HG03025 (cell line): ENCODE data around the gene AMFR.

Source experiments
- ATAC-seq: cut with Tn5 transposase; IDR thresholded peaks from one replicate; pipeline ENCODE4 v1.9.1; 2021; ENCODE audit warnings: mild to moderate bottlenecking, moderate library complexity; ENCODE audit not compliant: unreplicated experiment, low FRiP score

The AMFR gene

DNA sequence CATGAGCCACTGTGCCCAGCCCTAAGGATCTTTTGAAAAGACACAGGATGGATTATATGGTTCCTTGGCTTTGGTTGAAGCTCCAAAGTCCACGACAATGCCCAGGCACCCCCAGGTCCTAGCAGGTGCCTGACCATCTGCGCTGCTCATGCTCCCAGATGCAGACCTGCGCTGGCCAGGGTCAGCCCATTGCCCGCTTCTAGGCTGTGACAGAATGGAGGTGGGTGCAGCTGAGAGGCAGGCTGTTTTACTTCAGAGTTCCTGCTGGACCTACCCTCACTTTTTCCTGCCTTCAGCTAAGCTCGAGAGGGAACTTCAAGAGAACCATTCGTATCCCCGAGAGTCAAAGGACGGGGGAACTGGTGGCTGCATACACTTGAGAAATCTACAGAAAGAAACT lies 60.5 kb downstream of the AMFR start:
- ATAC-seq, result no peak

DNA sequence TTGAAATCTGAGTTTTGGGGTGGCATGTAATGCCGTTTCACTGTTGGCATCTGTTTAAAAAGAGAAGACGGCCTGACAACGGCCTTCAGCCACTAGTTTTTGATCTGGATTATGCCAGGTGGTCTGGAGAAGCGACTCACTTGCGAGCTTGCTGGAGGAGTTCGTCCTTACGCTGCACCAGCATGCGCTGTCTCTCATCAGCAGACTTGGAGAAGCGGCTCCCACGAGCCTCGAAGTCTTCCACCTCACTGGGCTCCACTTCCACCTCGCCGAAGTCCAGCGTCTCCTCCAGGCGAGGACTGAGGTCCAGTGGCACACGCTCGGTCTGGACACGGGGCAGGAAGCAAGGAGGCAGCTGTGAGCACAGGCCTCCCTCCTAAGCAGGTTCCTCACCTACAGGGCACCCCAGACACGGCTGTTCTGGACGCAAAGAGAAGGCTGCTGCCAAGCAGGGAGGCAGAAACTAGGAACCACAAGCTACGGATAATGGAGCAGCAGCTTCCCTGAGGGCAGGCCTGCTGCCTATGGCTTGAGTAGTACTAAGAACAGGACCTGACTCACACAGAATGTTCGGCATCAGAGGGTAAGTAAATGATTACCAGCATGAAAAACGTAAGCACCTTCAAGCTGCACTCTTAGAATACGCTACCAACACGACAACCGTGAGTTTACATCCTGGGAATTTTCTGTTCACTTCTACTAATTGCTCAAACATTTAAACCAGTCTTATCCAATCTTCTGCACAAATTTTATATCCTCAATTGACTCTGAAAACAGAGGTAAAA lies 61.4 kb downstream of the AMFR start:
- ATAC-seq, result no peak

DNA sequence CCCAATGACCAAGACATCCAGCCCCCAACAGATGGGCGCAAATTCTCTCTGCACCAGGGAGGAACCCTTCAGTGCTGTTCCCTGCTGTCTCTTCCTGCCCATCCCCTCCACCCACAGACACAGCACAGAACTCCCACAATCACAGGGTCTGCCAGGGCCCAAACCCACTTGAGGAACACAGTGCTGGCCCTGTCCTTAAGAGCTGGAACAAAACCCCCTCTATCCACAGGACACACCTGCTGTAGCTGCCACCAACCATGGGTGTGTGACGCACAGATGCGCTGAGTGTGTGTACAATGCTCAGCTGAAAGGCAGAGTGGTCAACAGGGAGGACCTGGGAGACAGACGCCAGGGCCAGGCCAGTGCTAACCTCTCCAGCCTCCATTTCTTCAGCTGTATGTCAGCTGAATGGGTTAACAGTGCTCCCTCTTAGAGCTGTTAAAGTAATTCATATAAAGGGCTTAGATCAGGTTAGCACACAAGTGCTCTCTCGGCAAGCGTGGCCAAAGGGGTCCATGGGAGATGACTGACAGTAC lies 62.1 kb downstream of the AMFR start:
- no peak for ATAC-seq

DNA sequence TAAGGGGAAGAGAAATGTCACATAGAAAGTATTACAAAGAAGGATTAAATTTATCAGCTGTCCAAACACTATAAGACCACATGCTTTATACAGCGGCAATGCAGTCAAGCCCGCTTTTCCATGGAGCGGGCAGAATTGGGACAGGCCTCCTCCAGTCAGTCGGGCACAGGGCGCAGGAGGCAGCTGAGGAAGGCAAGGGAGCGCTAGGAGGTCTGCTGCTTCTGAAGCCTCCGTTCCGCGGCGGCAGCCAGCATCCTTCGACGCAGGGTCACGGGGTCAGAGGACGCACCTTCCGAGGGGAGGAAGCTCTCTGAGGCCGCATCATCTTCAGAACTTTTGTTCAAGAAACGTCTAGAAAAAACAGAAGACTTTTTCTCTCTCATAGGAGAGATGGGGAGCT lies 62.6 kb downstream of the AMFR start:
- ATAC-seq, result no peak

DNA sequence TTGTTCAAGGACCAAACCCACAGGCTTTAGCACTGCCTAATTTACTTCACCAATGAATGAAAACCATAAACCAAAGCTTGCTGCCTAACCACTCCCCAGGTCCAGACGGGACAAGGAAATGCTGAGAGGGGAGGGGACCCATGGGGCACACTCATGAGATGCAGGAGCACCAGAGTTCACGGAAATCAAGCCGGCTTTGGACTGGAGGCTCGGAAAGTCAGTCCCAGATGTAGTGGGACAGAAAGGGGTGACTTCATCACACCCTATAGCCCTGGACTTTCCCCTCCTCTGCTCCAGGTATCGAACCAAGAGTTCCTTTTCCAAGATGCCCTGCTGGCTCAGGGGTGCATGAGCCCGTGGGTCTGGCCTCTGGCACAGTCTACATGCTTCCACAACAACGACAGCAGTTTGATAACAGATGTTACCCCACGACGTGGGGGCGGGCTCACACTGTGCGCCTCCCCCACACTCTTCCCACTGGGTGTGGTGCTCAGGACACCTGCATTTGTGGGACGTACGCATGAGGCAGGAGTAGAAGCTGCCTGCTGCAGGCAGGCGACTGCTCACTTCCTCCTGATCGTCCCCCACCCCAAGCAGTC lies 63.2 kb downstream of the AMFR start:
- no peak for ATAC-seq

DNA sequence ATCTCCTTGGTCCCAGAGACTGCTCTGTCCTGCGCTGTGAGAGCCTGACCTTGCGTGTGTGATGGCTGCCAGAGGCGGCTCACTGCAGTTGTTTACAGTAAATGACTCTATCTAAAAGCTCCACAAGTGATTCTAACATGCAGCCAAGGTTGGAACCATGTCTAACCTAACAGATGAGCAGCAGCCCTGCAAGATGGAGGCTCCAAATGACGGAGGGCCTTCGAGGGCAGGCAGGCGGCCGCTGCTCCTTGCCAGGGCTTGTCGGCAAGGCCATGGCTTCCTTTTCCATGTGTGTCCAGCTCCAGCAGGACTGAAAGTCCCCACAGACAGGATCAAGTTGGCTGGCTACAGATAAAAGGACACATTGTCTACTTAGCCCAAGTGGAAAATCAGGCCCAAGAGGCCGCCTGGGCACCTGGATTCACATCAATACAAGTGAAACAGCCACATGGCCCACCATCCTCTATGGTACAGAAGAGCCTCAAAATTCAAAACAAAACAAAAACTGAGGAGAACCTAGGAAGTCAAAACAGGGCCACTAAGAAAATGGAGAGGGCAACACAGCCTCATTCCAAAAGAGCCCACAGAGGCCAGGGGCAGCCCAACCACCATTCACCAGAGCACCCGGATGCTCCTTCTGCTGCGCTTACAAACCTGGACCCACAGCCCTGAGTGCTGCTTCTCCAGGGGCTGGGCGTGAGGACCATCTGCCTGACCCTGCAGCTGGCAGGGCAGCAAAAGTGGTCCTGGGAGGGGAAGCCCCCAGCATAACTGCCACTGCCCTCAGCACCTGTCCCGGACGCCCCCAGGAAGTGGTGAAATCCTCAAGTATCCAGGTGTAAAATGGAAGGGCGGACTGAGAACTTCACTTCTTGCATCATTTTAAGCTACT lies 65.0 kb downstream of the AMFR start:
- no peak for ATAC-seq

DNA sequence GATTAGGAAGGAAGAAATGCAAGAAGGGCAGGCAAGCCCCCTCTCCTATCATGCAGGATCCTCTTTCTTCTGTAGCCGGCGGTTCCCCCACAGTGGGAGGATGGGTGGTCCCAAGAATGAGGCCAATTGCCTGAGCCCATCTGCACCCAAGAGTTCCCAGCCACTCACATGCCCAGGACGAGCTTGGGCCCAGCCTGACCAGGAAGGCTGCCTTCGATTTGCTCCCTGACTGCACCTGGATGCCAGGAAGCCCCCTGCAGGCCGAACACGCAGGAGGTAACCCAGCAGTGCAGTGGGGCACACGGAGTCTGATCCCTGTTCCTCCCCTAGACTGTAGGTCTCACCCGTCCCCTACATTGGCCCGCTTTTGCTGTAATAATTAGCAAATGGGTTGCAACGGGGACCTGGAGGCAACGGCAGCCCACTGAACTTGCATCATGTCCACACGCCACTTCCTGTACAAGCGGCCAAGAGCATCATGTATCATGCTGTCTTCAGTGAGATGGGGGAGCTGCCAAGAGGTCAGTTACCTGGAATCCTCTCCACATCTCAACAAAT lies 67.5 kb downstream of the AMFR start:
- no peak for ATAC-seq

DNA sequence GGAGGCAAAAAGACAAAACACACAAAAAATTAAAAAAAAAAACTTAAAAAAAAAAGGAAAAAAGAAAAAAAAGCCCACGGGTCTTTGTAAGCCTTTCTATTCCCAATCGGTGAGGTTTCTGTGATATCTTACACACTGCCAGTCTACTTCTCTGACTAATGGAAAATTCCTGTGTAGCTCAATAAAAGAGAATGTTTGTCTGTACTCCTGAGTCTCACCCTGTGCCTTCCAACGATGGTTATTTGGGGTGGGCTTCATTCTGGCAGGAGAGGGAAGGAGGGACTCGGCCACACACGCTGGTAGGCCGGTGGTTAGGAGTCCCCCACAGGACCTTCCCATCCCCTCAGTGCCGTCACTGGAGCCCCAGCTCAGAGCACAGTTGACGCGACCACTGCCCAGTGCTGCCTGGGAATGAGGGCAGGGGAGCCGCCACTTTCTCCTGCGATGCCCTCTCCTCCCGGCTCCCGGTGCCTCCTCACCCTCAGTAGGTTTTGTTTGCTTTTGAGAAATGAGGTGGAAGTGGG lies 68.0 kb downstream of the AMFR start:
- peak; percentile 23 for ATAC-seq

DNA sequence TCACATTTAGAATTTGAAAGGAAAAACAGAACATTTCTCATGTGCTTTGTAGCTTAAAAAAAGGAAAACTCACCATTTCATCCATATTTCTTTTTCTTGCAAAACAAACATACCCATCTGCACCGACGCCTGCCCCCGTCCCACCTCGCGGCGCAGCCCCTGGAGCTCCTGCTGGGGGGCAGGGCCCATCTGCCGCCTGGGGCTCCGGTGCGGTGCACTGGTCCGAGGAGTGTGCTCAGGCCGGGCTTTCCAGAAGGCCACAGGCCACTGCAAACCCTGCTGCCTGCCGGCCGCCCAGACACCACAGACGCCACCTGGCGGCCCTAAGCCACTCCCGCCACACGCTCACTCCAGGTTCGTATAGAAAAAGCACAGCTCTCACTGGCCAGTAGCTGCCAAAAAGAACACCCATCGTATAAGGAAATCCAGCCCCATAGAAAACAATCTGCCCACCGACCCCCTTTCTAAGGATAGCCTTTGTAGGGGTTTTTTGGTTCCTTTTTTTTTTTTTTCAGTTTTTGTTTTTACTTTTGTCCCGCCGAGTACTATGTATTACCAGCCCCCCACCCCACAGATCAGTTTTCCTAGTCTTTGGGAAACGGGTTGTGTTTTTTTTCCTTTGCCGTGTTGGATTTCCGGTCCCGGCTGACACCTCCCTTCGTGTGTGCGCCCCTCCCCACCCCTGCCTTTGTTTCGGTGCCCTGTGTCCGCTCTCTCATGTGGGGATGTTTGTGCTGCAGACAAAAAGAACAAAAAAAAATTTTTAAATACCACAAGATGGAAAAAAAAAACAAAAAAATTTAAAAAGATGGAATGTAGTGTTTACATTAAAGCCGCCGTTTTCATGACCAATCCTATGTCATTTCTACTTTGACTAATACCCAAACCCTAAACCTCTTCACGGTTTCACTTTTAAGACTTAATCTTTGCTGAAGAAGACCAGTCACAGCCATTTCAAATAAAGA lies 68.8 kb downstream of the AMFR start:
- peak; percentile 71 for ATAC-seq

DNA sequence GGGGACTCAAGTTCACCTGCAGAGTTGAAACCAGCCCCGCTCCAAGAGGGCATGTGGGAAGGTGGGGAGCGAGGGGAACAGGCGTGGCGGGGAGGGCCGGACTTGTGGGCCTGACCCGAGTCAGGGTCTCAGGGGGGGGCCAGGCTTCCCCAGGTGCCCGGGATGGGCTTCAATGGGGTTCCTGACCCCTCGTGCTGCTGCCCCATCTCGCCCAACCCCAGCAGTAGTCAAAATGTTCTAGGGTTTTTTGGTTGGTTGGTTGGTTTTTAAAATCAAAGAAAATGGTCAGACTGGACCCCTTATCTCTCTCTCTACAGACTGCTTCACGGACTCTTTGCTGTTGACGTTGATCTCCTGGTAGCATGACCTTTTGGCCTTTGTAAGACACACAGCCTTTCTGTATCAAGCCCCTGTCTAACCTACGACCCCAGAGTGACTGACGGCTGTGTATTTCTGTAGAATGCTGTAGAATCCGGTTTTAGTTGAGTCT lies 69.5 kb downstream of the AMFR start:
- ATAC-seq, result no peak

DNA sequence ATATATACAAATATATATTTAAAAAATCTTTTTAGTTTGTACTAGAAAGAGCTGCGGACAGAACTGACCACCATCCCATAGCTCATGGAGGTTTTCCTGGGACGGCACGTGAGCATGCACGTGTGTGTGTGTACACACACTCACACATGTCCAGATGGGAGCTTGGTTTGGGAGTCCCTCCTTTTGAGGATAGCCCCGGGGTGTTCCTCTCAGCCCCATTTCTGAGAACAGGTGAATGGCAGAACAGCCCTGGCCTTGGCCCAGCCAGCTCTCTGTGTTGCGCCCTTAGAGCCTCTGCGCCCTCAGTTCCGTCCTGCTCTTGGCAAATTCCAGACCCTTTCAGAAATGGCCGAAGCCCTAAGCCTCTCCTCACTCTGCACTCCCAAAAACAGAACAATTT lies 70.1 kb downstream of the AMFR start:
- no peak for ATAC-seq

DNA sequence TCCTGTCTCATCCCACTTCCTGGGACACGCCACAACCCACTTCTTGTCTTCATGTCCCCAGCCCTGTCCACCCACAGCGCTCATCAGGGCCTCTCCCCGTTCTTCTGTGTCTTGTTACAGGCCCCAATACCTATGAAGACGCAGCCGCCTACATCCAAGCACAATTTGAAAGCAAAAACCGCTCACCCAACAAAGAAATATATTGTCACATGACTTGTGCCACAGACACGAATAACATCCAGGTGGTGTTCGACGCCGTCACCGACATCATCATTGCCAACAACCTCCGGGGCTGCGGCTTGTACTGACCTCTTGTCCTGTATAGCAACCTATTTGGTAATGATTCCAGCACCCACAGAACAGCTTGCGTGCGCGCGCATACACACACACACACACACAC lies 70.6 kb downstream of the AMFR start:
- ATAC-seq, result no peak

DNA sequence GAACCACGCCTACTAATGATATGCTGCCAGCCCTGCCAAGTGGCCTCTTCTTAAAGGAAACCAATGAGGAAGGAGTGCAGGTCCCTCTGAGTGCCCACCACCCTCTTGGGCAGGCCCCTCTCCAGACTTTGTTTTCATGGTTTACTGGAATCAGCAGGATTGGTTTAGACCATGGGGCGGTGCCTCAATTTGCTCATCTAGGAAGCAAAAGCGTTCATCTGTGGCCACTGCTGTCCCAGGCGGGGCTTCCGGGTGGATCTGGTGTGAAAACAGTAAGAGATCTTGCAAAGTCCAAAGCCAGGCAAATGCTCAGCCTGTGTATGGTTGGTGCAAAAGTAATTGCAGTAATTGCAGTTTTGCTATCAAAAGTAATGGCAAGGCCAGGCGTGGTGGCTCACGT lies 71.3 kb downstream of the AMFR start:
- no peak for ATAC-seq

DNA sequence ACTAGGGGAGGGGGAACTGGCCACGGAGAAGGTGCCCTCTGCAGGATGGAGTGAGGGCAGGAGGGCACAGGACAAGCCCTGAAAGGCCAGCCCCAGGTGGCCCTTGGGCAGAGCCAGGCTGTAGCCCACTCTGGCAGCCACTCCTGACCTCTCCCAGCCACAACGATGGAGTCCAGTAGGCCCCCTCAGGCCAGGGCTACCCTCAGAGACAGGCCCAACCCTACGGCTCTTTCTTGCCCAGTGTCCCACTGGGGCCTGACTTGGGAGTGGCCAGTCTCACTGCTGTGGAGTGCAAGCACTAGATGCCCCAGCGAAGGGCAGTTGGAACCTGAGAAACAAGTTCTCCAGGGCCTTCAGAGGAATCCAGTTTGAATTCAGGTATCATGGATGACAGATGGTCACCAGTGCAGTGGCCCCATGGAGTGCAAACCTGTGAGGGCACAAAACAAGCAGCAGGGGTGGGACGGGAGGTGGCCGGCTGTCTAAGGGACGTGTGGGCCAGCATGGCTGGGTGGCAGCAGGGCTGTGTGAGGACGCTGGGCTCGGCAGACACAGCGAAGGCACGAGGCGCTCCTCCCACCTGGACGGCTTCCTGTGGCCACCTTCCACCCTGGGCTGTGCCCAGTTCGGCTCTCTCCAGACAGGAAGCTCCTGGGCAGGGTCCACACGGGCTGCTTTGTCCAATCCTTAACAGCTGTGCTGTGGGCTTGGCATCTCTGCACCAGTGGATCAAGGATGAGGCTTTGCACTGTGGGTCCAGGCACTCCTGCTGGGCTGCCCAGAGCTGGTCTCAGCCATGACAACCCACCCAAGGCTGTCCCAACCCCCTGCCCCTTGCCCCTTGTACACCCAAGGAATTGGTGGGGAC lies 72.1 kb downstream of the AMFR start:
- no peak for ATAC-seq

DNA sequence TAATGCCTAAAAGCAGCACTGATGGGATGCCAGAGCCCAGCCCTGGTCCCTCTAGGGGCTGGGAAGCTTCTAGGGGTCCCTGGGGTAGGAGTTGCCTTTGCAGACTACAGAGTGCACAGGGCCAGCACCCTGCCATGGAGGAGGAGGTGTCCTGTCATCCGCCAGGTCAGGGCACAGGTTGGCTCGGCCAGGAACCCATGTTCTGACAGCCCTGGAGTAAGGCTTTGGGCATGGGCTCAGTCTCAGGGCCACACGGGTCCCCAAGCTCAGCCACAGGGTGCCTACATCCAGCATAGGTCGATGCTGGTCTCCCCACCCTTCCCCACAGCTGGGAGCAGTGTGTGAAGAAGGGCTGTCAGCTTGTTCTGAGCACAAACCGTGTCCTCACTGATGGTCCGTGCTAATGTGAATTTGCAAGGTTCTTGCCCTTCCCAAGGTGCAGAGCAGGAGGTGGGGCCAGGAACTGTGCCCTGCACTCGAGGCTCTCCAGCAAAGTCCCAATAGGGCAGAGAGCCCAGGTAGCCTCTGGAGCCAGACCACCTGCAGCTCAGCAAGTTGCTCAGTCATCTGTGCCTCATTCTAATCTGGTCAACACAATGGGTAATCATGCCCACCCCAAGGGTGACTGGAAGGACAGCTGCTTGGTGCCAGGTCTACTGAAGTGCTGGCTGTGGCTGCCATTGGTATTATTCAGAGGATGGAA lies 72.8 kb downstream of the AMFR start:
- no peak for ATAC-seq

DNA sequence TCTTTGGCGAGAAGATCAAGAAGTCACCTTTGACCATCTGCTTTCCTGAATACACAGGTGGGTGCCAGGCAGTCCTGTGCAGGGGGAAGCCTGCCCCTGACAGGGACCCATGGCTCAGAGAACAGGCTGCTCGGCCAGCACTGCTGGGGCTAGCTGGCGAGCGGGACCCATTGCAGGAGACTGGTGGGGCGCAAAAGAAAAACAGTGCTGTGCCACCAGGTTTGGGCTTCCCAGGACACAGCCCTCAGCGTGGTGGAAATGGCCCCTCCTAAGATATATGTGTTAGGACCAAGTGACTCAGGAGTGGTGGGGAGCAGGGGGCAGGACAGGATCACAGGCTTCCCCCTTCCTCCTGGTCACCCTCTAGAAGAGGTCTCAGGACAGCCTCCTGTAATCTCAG lies 73.9 kb downstream of the AMFR start:
- ATAC-seq, result no peak

DNA sequence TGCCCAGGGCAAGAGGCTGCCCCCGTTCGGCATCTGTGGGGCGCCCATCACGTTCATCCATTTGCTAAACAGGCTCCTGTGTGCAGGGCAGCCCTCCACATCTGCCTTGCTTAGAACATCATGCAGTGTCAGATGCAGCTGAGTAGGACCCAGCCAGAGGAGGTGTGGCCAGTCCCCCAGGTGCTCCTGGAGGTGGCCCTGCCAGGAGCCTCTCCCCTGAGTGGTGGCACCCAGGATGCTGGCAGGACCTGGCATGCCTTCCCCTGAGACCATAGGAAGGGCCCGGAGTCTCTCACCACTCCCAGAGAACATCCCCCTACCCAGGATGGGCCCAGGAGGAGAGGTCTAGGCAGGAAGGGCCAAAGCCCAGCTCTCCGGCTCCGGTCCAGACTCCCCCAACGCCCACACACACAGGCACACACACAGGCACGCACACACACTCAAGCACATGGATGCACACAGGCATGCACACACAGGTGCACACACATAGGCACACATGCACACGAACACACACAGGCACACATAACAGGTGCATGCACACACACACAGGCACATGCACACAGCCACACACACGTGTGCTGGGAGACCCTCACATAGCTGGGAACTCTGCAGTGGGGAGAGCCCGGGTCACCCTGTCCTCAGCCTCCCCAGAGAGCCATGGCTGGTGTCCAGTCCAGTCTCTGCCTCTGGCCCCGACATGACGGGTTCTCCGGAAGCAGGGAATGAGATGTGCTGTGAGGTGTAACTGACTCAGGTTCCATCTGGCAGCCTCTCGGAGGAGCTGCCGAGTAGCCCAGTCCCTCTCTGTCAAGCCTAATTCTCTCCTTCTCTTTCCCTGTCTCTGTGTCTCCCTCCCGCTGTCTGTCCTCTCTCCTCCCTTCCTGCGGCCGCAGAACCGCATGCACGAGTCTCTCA lies 74.6 kb downstream of the AMFR start:
- ATAC-seq, result no peak
